Stimulated activated CD8-positive, alpha-beta memory T cell treated with anti-CD3 and anti-CD28 coated beads, Interleukin-4, amount 100 ng/mL, for 48 hours (primary cell): ENCODE data around the gene ARMCX5.

Experiments
- DNase-seq: peaks from one replicate; pipeline ENCODE4 v3.0.0-alpha.2; 2020

ARMCX5 gene

DNA sequence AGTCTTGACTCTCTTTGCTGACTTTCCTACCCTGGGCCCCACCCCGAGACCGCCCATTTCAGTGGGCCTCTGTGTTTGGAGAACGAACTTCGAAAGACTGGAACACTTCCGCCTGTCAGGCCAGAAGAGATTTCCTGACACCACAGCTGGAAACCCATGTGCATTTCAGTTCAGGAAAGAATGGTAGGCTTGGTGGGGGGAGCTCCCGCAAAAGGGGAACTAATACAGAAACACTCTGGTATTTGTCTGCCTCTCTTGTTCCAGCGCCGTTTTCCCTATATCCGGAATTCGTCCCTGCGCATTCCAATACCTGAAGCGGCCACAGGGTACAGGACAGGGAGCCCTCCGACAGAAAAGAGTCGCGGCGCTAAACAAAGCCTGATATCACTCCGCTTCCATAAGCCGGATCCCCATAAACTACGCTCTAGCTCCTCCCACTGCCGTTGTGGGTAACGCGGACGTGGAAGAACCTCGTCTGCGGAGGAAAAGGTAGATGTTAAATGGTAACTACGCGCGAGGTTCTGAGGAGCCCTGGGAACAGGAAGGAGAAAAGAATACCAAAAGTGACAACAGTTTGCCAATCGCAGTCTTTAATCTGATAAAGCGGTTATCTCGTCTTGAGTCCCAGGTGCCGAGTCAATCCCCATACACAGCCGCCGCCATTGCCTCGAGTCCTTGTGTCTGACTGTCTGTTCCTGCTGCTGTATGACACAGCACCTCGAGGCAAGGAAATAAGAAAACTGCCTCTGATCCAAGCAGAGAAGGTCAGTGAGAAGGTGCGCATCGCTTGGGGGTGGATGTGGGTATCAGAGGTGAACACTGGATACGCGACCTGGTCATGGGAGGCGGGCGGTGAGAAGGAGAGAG is at the start of gene ARMCX5:
Gene ARMCX5 (plus strand): TSS at position 432 of the 867 bp plus-strand sequence. CDS start 2,627 bp downstream, outside the sequence.
- peak; percentile 72 for DNase-seq

DNA sequence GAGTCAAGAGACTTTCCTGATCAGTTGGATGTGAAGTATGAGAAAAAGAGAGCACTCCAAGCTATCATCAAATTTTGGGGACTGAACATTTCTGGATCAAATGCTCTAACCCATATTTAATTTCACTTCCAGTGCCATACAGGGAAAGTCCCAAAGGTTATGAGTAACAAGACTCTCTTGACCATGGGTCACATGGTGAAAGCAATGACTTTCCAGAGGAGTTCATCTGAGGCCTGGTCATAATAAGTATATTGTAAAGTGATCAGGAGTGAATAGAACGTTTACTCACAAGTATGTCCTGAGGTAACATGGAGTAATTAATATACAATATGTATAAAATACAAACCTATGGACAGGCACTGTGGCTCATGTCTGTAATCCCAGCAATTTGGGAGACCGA is 40.7 kb upstream of the ARMCX5 start:
- DNase-seq = no peak

DNA sequence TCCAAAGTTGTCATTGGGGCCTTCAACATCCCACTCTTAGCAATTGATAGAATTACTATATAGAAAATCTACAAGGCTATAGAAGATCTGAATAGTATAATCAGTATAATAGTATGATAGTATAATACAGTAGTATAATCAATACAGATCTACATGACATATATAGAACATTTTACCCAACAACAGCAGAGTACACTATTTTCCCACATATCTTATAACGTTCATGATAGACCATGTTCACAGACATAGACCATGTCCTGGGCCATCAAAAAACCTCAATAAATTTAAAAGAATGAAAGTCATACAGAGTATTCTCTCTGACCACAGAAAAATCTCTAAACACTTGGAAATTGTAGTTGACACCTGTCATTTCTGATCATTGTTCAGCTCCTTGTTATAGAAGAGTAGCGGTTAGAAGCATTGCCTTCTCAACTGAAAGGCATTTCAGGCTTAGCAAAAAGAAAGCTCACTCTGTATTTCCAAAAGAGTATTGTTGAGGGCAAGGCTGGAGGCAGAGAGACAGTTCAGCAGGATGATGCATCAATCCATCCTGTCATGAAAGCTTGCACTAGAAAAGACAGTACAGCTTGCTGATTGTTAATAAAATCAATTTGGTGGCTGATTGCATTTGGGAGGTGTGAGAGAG is 38.8 kb upstream of the ARMCX5 start:
- DNase-seq = no peak

DNA sequence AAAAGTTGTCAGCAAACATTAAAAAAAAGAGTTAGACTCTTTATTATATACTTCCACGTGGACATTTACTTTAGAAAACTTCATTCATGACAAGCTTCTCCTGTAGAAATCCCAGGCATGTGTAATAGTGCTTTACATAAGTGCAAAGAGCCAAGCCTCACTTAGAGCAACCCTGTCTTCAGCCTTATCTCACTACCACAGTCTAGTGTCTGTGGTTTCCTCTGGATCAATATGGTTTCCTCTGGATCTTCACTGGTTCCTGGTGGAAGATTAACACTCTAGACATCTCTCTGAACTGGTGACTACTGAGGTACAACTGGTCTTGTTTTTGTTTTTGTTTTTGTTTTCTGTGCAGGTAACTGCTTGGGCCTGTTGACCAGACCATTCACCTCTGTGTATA is 18.4 kb upstream of the ARMCX5 start:
- DNase-seq = no peak

DNA sequence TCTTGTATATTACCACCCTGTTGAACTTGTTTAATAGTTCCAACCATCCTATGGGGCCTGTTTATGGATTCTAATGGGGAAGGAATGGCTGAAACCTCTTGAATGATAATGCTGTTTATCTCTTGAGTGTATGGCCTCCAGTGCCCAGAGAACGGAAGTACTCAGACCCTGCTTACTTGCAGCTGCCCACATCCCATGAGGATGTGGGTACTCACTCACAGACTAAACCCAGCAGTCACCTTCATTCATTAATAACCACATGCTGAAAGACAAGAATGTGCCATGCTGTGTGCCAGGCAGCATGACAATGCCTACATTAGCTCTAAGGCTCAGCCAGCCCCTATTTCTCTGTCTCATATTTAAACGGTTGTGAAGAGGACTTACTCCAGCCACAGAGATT is 5.9 kb upstream of the ARMCX5 start:
- DNase-seq = no peak

DNA sequence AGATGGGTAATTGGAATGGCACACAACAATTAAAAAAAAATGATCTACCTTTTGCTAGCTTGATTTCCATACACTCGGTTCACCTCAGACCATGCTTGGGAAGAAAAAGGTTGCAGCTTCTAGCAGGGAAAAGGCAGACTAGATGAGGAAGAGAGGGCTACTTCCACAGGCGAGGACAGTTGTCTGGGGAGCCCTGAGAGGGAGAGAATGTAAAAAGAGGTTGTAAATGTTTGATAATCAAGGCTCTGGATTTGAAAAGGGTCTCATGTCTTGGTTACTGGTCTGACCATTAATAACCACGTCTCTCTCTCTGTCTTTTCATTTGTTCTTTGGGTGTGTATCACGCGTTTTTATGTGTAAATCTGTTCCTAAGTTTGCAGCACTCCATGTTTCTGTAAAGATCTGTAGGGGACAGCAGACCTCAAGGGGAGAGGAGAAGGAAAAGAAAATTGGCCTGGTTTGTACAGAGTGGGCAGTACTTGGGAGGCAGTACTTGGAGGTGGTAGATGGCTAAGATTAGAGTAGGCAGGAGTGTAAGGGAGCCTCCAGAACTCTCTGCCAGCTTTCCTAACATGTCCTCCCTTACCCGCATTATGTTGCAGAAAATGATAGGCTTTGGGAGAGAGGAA is 750 bp downstream of the ARMCX5 start:
- DNase-seq = no peak

DNA sequence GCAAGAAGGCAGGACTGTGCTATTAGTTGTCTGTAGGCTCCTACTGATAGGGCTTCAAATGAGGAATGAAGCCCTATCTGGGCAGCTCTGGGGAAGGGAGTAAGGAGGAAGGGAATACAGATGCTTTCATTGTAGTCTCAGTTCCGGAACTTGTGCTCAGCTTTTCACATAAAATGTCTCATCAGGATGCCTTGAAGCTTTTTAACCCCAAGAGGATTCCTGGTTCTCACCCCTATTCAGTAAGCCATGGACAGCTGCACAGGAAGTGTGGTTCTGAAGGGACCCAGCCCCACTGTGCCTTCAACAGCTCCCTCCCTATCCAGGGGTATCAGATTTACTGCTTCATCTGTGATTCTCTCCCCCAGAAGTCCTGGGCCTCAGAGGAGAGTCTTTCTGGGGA is 5.0 kb downstream of the ARMCX5 start:
- DNase-seq = no peak

DNA sequence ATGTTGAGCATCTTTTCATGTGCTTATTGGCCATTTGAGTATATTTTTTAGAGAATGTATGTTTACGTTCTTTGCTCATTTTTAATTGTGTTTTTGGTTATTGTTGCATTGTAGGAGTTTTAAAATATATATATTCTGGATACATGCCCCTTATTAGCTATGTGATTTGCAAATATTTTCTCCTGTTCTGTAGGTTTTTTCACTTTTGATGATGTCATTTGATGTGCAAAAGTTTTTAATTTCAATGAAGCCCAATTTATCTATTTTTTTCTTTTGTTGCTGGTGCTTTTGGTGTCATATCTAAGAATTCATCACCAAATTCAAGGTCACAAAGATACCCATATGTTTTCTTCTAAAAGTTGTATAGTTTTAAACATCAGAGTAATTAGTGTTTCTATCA is 6.8 kb downstream of the ARMCX5 start:
- DNase-seq = no peak

DNA sequence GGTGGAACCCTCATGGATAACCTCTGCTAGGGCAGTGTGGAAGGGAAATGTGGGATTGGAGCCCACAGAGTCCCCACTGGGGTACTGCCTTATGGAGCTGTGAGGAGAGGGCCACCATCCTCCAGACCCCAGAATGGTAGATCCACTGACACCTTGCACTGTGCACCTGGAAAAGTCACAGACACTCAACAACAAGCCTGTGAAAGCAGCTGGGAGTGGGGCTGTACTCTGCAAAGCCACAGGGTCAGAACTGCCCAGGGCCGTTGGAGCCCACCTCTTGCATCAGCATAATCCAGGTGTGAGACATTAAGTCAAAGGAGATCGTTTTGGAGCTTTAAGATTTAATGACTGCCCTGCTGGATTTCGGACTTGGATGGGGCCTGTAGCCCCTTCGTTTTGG is 11.6 kb downstream of the ARMCX5 start:
- DNase-seq = no peak

DNA sequence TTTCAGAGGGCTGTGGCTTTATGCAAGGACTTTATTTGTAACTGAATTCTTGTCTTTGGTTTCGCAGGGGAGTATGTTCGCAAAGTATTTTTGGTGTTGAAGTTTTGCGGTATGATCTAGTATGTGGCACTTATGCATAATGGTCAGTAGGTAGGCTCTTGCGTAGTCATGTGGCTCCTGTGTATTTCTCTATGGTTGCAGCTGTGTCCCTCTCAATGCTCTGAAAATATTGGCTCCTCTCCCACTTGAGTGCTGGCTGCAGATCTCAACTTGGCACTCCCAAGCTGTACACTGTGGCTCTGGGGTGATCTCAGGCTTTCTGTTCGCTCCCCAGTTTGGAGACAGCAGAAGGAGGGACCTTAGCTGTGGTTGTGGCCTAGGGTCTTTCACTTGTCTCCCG is 24.8 kb downstream of the ARMCX5 start:
- no peak for DNase-seq

DNA sequence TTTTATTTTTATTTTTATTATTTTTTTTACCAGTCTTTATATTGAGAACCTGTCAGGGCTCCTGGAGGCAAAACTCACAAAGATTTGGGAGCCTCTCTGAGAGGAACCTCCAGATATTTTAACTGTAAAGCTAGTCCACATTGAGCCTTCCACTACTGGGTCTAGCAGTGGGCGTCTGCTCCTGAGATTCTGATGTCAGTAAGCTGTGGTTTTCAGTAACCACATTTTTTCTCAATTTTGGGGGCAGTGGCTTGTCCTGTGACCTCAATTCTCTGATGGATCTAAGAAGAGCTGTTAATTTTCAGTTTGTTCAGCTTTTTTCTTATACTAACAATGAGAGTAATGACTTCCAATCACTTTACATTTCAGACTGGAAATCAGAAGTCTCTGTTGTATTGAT is 28.3 kb downstream of the ARMCX5 start:
- no peak for DNase-seq

DNA sequence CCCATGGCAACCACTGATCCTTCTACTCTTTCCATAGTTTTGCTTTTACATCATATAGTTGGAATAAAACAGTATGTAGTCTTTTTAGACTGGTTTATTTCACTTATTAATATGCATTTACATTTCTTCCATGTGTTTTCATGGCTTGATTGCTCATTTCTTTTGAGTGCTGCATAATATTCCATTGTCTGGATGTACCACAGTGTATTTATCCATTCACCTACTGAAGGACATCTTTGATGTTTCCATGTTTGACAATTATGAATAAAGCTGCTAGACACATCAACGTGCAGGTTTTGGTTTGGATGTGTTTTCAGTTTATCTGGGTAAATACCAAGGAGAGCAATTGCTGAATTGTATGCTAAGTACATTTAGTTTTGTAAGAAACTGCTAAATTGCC is 38.2 kb downstream of the ARMCX5 start:
- no peak for DNase-seq

DNA sequence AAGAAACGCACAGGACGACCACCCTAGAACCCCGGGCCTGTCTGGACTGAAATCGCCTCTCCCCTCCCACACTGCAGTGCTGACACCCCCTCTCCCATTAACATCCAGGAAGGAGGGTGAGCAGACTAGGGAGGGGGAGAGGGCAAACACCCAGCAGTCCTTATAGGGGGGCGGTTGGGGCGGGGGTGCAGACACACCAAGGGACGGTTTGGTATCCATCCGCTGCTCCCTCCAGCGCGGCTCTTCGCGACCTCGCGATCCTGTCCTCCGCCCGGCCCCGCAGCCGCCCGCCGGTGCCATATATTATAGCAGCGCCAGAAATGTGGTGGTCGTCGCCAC is 51.6 kb downstream of the ARMCX5 start:
- no peak for DNase-seq

DNA sequence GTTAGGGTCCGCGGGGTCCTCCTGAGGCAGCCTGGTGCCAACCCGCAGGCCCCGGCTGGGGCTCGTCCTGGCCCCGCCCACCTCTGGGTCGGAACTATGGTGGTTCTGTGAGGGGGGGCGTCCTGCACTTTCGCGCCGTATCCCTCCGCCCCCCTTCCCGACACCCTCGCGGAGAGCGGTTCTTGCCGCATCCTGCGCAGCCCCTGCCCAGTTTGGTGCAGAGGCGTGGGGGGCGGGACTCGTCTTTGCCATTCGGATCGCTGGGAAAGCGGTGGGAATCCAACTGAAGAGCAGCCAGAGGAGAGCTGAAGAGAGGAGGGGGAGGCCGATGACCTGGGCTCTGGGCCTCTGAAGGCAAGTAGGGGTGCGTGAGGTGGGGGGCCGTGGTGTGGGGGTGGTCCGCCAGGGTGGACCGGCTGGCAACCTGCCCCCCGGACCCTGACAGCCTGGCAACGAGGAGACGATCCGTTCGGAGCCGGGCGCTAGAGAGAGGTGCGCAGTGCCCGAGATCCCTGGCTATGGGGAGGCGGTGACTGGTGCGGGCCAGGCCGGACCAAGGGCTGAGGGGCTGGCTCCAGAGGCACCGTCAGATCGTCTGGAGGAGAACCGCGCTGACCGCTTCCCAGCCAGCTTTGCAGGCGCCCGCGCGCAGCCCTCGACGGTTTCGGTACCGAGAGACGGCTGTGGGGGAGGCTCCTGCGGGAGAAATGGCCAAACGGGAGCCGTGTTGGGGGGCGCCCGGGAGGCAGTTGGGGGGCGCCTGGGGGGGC is 52.1 kb downstream of the ARMCX5 start, which contains the start of gene GPRASP1:
Gene GPRASP1 (plus strand): TSS at position 242 of the 770 bp plus-strand sequence. CDS start 2,431 bp downstream, outside the sequence.
- peak; percentile 52 for DNase-seq

DNA sequence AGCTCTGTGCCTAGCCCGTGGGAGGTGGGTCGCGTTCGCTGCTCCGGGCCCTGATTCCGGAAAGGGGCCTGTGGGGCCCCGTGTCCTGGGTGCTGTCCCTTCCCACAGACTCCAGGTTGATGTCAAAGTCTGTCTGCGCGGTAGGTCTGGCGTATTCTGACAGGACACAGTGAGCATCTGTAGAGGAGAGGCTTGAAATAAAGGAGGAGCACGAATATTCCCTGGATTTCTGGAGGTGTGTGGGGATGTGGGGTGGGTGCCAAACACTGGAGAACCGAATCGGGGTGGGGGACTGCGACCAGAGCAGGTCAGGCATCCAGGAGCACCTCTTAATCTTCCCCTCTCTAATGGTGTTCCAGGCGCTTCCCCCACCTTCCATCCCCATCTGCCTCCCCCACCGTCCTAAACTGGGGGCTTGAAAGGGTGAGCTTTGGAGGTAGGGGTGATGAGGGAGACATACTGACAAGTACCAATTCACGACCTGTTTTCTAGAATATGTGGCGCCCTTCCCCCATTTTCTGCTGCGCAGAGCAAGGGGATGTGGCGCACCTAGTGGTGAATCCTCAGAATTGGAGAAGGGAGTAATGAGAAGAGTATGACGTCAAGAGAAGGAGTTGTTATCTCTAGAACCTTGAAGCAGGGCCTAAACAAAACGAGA is 52.8 kb downstream of the ARMCX5 start:
- DNase-seq = peak; percentile 52
